ENCODE results near the gene ZNF205.

DNA sequence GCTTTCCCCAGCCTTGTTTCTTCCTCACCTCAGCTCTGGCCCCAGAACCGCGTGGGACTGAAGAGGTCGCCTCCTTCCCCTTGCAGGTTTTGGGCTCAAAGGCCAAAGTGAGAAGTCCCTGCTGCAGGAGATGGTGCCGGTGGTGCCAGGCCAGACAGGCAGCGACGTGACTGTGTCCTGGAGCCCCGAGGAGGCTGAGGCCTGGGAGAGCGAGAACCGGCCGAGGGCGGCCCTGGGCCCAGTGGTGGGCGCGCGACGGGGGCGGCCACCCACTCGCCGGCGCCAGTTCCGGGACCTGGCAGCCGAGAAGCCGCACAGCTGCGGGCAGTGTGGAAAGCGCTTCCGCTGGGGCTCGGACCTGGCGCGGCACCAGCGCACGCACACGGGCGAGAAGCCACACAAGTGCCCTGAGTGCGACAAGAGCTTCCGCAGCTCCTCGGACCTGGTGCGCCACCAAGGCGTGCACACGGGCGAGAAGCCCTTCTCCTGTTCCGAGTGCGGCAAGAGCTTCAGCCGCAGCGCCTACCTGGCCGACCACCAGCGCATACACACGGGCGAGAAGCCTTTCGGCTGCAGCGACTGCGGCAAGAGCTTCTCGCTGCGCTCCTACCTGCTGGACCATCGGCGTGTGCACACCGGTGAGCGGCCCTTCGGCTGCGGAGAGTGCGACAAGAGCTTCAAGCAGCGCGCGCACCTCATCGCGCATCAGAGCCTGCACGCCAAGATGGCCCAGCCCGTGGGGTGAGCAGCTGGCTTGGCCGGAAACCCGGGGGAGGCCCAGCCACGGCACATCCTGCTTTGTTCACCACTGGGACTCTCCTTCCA, 28.4 kb downstream of the ZNF205 start:
- TF ChIP-seq, protein P1, sequence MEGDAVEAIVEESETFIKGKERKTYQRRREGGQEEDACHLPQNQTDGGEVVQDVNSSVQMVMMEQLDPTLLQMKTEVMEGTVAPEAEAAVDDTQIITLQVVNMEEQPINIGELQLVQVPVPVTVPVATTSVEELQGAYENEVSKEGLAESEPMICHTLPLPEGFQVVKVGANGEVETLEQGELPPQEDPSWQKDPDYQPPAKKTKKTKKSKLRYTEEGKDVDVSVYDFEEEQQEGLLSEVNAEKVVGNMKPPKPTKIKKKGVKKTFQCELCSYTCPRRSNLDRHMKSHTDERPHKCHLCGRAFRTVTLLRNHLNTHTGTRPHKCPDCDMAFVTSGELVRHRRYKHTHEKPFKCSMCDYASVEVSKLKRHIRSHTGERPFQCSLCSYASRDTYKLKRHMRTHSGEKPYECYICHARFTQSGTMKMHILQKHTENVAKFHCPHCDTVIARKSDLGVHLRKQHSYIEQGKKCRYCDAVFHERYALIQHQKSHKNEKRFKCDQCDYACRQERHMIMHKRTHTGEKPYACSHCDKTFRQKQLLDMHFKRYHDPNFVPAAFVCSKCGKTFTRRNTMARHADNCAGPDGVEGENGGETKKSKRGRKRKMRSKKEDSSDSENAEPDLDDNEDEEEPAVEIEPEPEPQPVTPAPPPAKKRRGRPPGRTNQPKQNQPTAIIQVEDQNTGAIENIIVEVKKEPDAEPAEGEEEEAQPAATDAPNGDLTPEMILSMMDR (IDR thresholded peaks at IDR 0.05): no peak
- no peak for TF ChIP-seq ZFX (IDR thresholded peaks at IDR 0.05; ENCODE audit: borderline replicate concordance)

All from 22Rv1 (cell line).